Hepatocyte (in vitro differentiated cells): ENCODE measurements around the gene TENM4.

Experiments
- CTCF ChIP-seq: fragments of 200-600 bp; sonication (generic); IDR thresholded peaks from 2 replicates; pipeline ENCODE4 v1.5.1; 2016; ENCODE audit warnings: antibody characterized with exemption, mild to moderate bottlenecking; ENCODE audit not compliant: poor library complexity
- EZH2 ChIP-seq: fragments of 200-600 bp; sonication (generic); IDR thresholded peaks from 2 replicates; pipeline ENCODE4 v1.6.1; 2016; ENCODE audit warnings: antibody characterized with exemption, mild to moderate bottlenecking, borderline replicate concordance
- EZH2phosphoT487 ChIP-seq: fragments of 200-600 bp; sonication (generic); IDR thresholded peaks from one replicate; pipeline ENCODE4 v1.6.1; 2018; ENCODE audit warnings: antibody characterized with exemption, mild to moderate bottlenecking, low read depth, moderate library complexity; ENCODE audit not compliant: unreplicated experiment, severe bottlenecking

GRCh38 chr11:79274636-79275331 is 166.0 kb downstream of the TENM4 start:
- TF ChIP-seq CTCF (no peak), EZH2 (no peak), EZH2phosphoT487 (no peak)
